Keratinocyte (primary cell): ENCODE measurements around the gene SLX4IP. TPM values are rescaled to one million over a fixed set of nuclear protein-coding genes. Genes with fewer than 3 reads are reported as not detected.

Experiments
- DNase-seq: peaks from one replicate; pipeline ENCODE4 v3.0.0-alpha.2; 2011; ENCODE audit warnings: low read depth, missing footprints, low spot score
- FAIRE-seq: peaks from 2 replicates; lab custom pipeline; 2011; peaks lifted over from hg19 to GRCh38; lab: Jason Lieb, UNC
- H2AFZ ChIP-seq: 2 replicates; pipeline ENCODE4 v1.6.0; 2012; ENCODE audit warnings: low read length, control low read depth, inconsistent platforms; ENCODE audit not compliant: control insufficient read depth
- H3K27ac ChIP-seq: 2 replicates; pipeline ENCODE4 v1.5.1; 2011; ENCODE audit warnings: low read length; ENCODE audit not compliant: control insufficient read depth, insufficient read depth
- H3K27me3 ChIP-seq: 3 replicates; pipeline ENCODE4 v1.6.0; 2011; ENCODE audit warnings: low read length; ENCODE audit not compliant: control insufficient read depth, insufficient read depth; ENCODE audit errors: extremely low read depth
- H3K36me3 ChIP-seq, 2 experiments: 2 replicates in 1 of 2; 3 replicates in 1 of 2; pipeline ENCODE4 v1.5.1; 2011; ENCODE audit warnings: low read length in 2 of 2, mild to moderate bottlenecking in 1 of 2; ENCODE audit not compliant: control insufficient read depth in 2 of 2, insufficient read depth in 2 of 2; ENCODE audit errors: extremely low read depth in 1 of 2
- H3K4me1 ChIP-seq: 3 replicates; pipeline ENCODE4 v1.5.1; 2011; ENCODE audit warnings: low read length; ENCODE audit not compliant: control insufficient read depth, insufficient read depth; ENCODE audit errors: extremely low read depth
- H3K4me2 ChIP-seq: 3 replicates; pipeline ENCODE4 v1.6.0; 2011; ENCODE audit warnings: low read depth, low read length; ENCODE audit not compliant: control insufficient read depth, insufficient read depth; ENCODE audit errors: extremely low read depth
- H3K4me3 ChIP-seq, 3 experiments: fragments of 200-600 bp in 1 of 3; sonication (generic) in 1 of 3; 2 replicates in 2 of 3; 3 replicates in 1 of 3; pipeline ENCODE4 v1.5.1; 2011 to 2016; ENCODE audit warnings: low read length in 3 of 3, mild to moderate bottlenecking in 3 of 3, control low read depth in 2 of 3, inconsistent platforms in 1 of 3, low read depth in 1 of 3, mixed read lengths in 1 of 3, mixed run types in 1 of 3, moderate library complexity in 1 of 3; ENCODE audit not compliant: control insufficient read depth in 2 of 3, insufficient read depth in 2 of 3; ENCODE audit errors: extremely low read depth in 1 of 3
- H3K79me2 ChIP-seq: 2 replicates; pipeline ENCODE4 v1.6.0; 2012; ENCODE audit warnings: low read length; ENCODE audit not compliant: control insufficient read depth, insufficient read depth
- H3K9ac ChIP-seq: 3 replicates; pipeline ENCODE4 v1.6.0; 2011; ENCODE audit warnings: low read length; ENCODE audit not compliant: control insufficient read depth, insufficient read depth; ENCODE audit errors: extremely low read depth
- H3K9me1 ChIP-seq: 3 replicates; pipeline ENCODE4 v1.6.0; 2011; ENCODE audit warnings: low read length; ENCODE audit not compliant: control insufficient read depth, insufficient read depth; ENCODE audit errors: extremely low read depth
- H3K9me3 ChIP-seq: 2 replicates; pipeline ENCODE4 v1.5.1; 2012; ENCODE audit warnings: low read depth, low read length; ENCODE audit not compliant: control insufficient read depth
- H4K20me1 ChIP-seq: 3 replicates; pipeline ENCODE4 v1.6.0; 2011; ENCODE audit warnings: low read length; ENCODE audit not compliant: control insufficient read depth, insufficient read depth; ENCODE audit errors: extremely low read depth
- CTCF ChIP-seq, 3 experiments: IDR thresholded peaks in 1 of 3; conservative IDR thresholded peaks in 1 of 3; optimal IDR thresholded peaks in 1 of 3; 2 replicates in 2 of 3; 3 replicates in 1 of 3; pipeline versions ENCODE3 to v1.5.1; 2011; ENCODE audit warnings: low read length in 3 of 3, mild to moderate bottlenecking in 3 of 3, moderate library complexity in 2 of 3, control low read depth in 1 of 3, inconsistent platforms in 1 of 3; ENCODE audit not compliant: insufficient read depth in 2 of 3; ENCODE audit errors: extremely low read depth in 1 of 3
- EZH2 ChIP-seq: IDR thresholded peaks from one replicate; pipeline ENCODE4 v1.6.1; 2012; ENCODE audit warnings: inconsistent platforms, mild to moderate bottlenecking, low read length, moderate library complexity
- dilution Hi-C: fragments of 300-500 bp; cut with MboI; formaldehyde crosslinking; loops from one replicate; pipeline ENCODE4 v1.7.0; 2020; ENCODE audit warnings: low sequenced_read_pairs; ENCODE audit not compliant: extremely low pct_ligation_motif_present
- polyA plus RNA-seq, 5 experiments: library from polyadenylated mRNA; depleted of rRNA in 3 of 5; stranded (reverse) in 3 of 5; stranded (forward) in 1 of 5; unstranded in 1 of 5; fragments of >200 nt; gene quantifications; 1 replicate in 1 of 5; 2 replicates in 3 of 5; 3 replicates in 1 of 5; pipeline versions ENCODE4 v1.2.1 to v1.2.3, GENCODE V29; 2011 to 2012; ENCODE audit warnings: missing spikeins in 2 of 5, low read depth in 1 of 5, low replicate concordance in 1 of 5

The SLX4IP gene
- polyA plus RNA-seq, 1 donor (not counting 4 experiments of a cell fraction or from before 2014, with no cell fraction given), result 3.0 TPM

GRCh38 chr20:10562899-10563298 lies 127.8 kb downstream of the SLX4IP start:
- no peaks in the 10 kb centered on the region for H3K27me3 ChIP-seq
- no peak for DNase-seq
- H3K9ac ChIP-seq, result no peak overlapping the region
- H3K9me1 ChIP-seq, result no peaks in the 10 kb centered on the region
- dilution Hi-C loops, result no loop called here
- TF ChIP-seq EZH2 (no peak), CTCF (optimal IDR thresholded peaks at IDR 0.05 in 1 of 3, IDR thresholded peaks at IDR 0.05 in 1 of 3, conservative IDR thresholded peaks at IDR 0.05 in 1 of 3; ENCODE audit: extremely low read depth in 1 of 3, insufficient read depth in 2 of 3, low read length in 3 of 3) (no peak)
- peaks cover 0 to 4% of the 10 kb centered on the region in 2 experiments for H3K36me3 ChIP-seq
- H4K20me1 ChIP-seq, result no peaks in the 10 kb centered on the region
- FAIRE-seq, result peak; percentile 62
- no peaks in the 10 kb centered on the region for H3K79me2 ChIP-seq
- H3K9me3 ChIP-seq, result no peaks in the 10 kb centered on the region
- peak overlapping the region; percentile 19 for H3K27ac ChIP-seq
- H3K4me3 ChIP-seq, result no peak overlapping the region
- H3K4me2 ChIP-seq, result no peak overlapping the region
- no peak overlapping the region for H2AFZ ChIP-seq
- peaks cover 31% of the 10 kb centered on the region for H3K4me1 ChIP-seq

GRCh38 chr20:10563935-10564492 lies 128.9 kb downstream of the SLX4IP start:
- Histone ChIP-seq H4K20me1 (no peaks in the 10 kb centered on the region), H3K79me2 (no peaks in the 10 kb centered on the region), H3K9me3 (no peaks in the 10 kb centered on the region), H3K9me1 (no peaks in the 10 kb centered on the region), H3K9ac (no peak overlapping the region), H3K4me1 (peaks cover 20% of the 10 kb centered on the region), H3K4me2 (no peak overlapping the region), H3K27me3 (no peaks in the 10 kb centered on the region), H3K4me3 (no peak overlapping the region), H3K27ac (no peak overlapping the region), H2AFZ (no peak overlapping the region), H3K36me3 (peaks cover 0 to 4% of the 10 kb centered on the region in 2 experiments)
- no peak for DNase-seq
- TF ChIP-seq CTCF (optimal IDR thresholded peaks at IDR 0.05 in 1 of 3, IDR thresholded peaks at IDR 0.05 in 1 of 3, conservative IDR thresholded peaks at IDR 0.05 in 1 of 3; ENCODE audit: extremely low read depth in 1 of 3, insufficient read depth in 2 of 3, low read length in 3 of 3) (no peak), EZH2 (no peak)
- FAIRE-seq, result peak; percentile 67
- dilution Hi-C loops, result no loop called here
